HEK293 (cell line): ENCODE data around the gene LMNA.
A peak's percentile ranks its signal among the peaks of the same experiment; 100 is the strongest.

Experiments used
- KLF1 ChIP-seq: fragments of 450-650 bp; formaldehyde crosslinking; IDR thresholded peaks from 2 replicates; pipeline ENCODE4 v1.5.1; 2016; ENCODE audit warnings: missing biosample characterization, missing genetic modification characterization
- PRDM1 ChIP-seq: fragments of 450-650 bp; formaldehyde crosslinking; IDR thresholded peaks from 2 replicates; pipeline ENCODE4; 2016; ENCODE audit warnings: missing biosample characterization, missing genetic modification characterization
- ZBTB20 ChIP-seq: fragments of 450-650 bp; formaldehyde crosslinking; IDR thresholded peaks from 2 replicates; pipeline ENCODE4 v1.5.1; 2016; ENCODE audit warnings: missing biosample characterization, missing genetic modification characterization
- ZBTB7A ChIP-seq: fragments of 450-650 bp; formaldehyde crosslinking; IDR thresholded peaks from 2 replicates; pipeline ENCODE4 v1.5.1; 2016; ENCODE audit warnings: low read depth, missing biosample characterization, missing genetic modification characterization
- ZNF174 ChIP-seq: fragments of 450-650 bp; formaldehyde crosslinking; IDR thresholded peaks from 2 replicates; pipeline ENCODE4 v1.5.0; 2017; ENCODE audit warnings: missing biosample characterization, mild to moderate bottlenecking, missing genetic modification characterization
- ZNF274 ChIP-seq, 2 experiments: fragments of 200-500 bp in 1 of 2; fragments of 450-650 bp in 1 of 2; sonication (Bioruptor generic) in 1 of 2; formaldehyde crosslinking in 1 of 2; IDR thresholded peaks; 2 replicates each; pipeline versions ENCODE4 v1.5.1 to v1.6.1; 2014 to 2016; ENCODE audit warnings: borderline replicate concordance in 1 of 2, inconsistent platforms in 1 of 2, low read length in 1 of 2, missing biosample characterization in 1 of 2, missing genetic modification characterization in 1 of 2
- ZNF341 ChIP-seq: fragments of 450-650 bp; formaldehyde crosslinking; IDR thresholded peaks from 2 replicates; pipeline ENCODE4; 2016; ENCODE audit warnings: low read depth, missing biosample characterization, missing genetic modification characterization
- ZNF350 ChIP-seq: fragments of 450-650 bp; formaldehyde crosslinking; IDR thresholded peaks from 2 replicates; pipeline ENCODE4 v1.5.0; 2017; ENCODE audit warnings: missing biosample characterization, mild to moderate bottlenecking, missing genetic modification characterization
- ZNF391 ChIP-seq: fragments of 450-650 bp; formaldehyde crosslinking; IDR thresholded peaks from 2 replicates; pipeline ENCODE4 v1.5.1; 2016; ENCODE audit warnings: low read depth, missing biosample characterization, missing genetic modification characterization, borderline replicate concordance
- ZNF394 ChIP-seq: fragments of 450-650 bp; formaldehyde crosslinking; IDR thresholded peaks from 2 replicates; pipeline ENCODE4 v1.5.1; 2016; ENCODE audit warnings: missing biosample characterization, missing genetic modification characterization, mild to moderate bottlenecking, moderate library complexity, borderline replicate concordance
- ZNF416 ChIP-seq: fragments of 450-650 bp; formaldehyde crosslinking; IDR thresholded peaks from 2 replicates; pipeline ENCODE4 v1.5.1; 2016; ENCODE audit warnings: missing biosample characterization, missing genetic modification characterization
- ZNF473 ChIP-seq: fragments of 450-650 bp; formaldehyde crosslinking; IDR thresholded peaks from 2 replicates; pipeline ENCODE4 v1.5.1; 2017; ENCODE audit warnings: missing biosample characterization, missing genetic modification characterization
- ZNF48 ChIP-seq: fragments of 450-650 bp; formaldehyde crosslinking; IDR thresholded peaks from 2 replicates; pipeline ENCODE4 v1.5.1; 2016; ENCODE audit warnings: missing biosample characterization, missing genetic modification characterization
- ZNF549 ChIP-seq: fragments of 450-650 bp; IDR thresholded peaks from 2 replicates; pipeline ENCODE4 v1.5.1; 2018; ENCODE audit warnings: missing biosample characterization, missing genetic modification characterization, mild to moderate bottlenecking, inconsistent platforms, moderate library complexity
- ZNF658 ChIP-seq: fragments of 450-650 bp; formaldehyde crosslinking; IDR thresholded peaks from 2 replicates; pipeline ENCODE4; 2016; ENCODE audit warnings: missing biosample characterization, missing genetic modification characterization
- ZNF747 ChIP-seq: fragments of 450-650 bp; formaldehyde crosslinking; IDR thresholded peaks from 2 replicates; pipeline ENCODE4 v1.5.1; 2016; ENCODE audit warnings: missing biosample characterization, missing genetic modification characterization
- TF ChIP-seq, protein P1 (sequence below): fragments of 450-650 bp; formaldehyde crosslinking; IDR thresholded peaks from 2 replicates; pipeline ENCODE4 v1.5.1; 2017; ENCODE audit warnings: missing biosample characterization, missing genetic modification characterization
- TF ChIP-seq, protein P2 (sequence below): fragments of 450-650 bp; formaldehyde crosslinking; IDR thresholded peaks from 2 replicates; pipeline ENCODE4 v1.5.1; 2017; ENCODE audit warnings: missing biosample characterization, missing genetic modification characterization
- TF ChIP-seq, protein P3 (sequence below): fragments of 450-650 bp; formaldehyde crosslinking; conservative IDR thresholded peaks from 2 replicates; pipeline ENCODE4 v1.5.1; 2016; ENCODE audit warnings: low read depth, missing biosample characterization, missing genetic modification characterization
- TF ChIP-seq, protein P4 (sequence below): fragments of 450-650 bp; formaldehyde crosslinking; IDR thresholded peaks from 2 replicates; pipeline ENCODE4 v1.5.1; 2016; ENCODE audit warnings: missing biosample characterization, missing genetic modification characterization
- TF ChIP-seq, protein P5 (sequence below): fragments of 450-650 bp; formaldehyde crosslinking; IDR thresholded peaks from 2 replicates; pipeline ENCODE4 v1.5.1; 2016; ENCODE audit warnings: missing biosample characterization, missing genetic modification characterization
- TF ChIP-seq, protein P6 (sequence below): fragments of 450-650 bp; formaldehyde crosslinking; IDR thresholded peaks from 2 replicates; pipeline ENCODE4 v1.5.1; 2016; ENCODE audit warnings: missing biosample characterization, missing genetic modification characterization
- TF ChIP-seq, protein P7 (sequence below): fragments of 450-650 bp; formaldehyde crosslinking; IDR thresholded peaks from 2 replicates; pipeline ENCODE4 v1.5.1; 2016; ENCODE audit warnings: missing biosample characterization, missing genetic modification characterization

LMNA gene

DNA sequence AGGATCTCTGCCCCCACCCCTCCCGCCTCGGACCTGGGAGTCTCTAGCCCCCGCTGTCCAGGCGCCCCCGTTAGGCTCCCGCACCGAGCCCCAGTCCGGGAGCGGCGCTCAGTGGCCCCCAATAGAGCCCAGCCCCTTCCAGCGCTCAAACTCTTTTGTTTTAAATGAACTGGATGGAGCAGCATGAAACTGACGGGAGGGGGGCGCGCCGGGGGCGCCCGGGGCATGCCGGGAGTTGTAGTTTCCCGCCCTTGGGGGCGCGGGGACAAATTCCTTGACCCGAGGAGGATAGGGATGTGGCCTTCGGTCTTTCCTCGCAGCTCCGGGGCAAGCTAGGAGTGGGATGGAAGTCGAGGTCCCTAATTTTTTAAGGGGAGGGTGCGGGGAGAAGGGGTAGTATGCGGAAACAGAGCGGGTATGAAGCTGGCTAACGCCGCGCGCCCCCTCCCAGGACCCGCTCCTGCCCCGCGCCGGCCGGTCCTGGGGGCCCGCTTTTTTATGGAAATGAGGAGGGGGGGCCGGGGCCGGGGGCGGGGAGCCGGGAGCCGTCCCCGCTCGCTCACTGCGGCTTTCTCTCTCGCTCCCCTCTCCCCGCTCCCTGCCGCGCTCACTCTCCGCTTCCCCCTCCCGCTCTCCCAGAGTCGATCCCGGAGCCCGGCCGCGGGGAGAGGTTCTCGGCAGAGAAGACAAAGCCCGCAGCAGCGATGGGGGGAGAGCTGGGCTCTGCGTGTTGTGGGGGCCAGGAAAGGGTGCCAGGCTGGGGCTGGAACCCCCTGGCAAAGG lies 32.0 kb upstream of the LMNA start, which contains the start of gene MEX3A (continued):
- TF ChIP-seq, protein P1, sequence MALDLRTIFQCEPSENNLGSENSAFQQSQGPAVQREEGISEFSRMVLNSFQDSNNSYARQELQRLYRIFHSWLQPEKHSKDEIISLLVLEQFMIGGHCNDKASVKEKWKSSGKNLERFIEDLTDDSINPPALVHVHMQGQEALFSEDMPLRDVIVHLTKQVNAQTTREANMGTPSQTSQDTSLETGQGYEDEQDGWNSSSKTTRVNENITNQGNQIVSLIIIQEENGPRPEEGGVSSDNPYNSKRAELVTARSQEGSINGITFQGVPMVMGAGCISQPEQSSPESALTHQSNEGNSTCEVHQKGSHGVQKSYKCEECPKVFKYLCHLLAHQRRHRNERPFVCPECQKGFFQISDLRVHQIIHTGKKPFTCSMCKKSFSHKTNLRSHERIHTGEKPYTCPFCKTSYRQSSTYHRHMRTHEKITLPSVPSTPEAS (tag by site-specific recombination): peak; percentile 20; the same call in 1 of the 2 replicates
- peak; percentile 87 for TF ChIP-seq ZBTB7A (tag by site-specific recombination)
- TF ChIP-seq, protein P2, sequence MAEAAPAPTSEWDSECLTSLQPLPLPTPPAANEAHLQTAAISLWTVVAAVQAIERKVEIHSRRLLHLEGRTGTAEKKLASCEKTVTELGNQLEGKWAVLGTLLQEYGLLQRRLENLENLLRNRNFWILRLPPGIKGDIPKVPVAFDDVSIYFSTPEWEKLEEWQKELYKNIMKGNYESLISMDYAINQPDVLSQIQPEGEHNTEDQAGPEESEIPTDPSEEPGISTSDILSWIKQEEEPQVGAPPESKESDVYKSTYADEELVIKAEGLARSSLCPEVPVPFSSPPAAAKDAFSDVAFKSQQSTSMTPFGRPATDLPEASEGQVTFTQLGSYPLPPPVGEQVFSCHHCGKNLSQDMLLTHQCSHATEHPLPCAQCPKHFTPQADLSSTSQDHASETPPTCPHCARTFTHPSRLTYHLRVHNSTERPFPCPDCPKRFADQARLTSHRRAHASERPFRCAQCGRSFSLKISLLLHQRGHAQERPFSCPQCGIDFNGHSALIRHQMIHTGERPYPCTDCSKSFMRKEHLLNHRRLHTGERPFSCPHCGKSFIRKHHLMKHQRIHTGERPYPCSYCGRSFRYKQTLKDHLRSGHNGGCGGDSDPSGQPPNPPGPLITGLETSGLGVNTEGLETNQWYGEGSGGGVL (tag by site-specific recombination): peak; percentile 98
- peak; percentile 59 for TF ChIP-seq ZBTB20 (tag by site-specific recombination)
- no peak for TF ChIP-seq ZNF747
- TF ChIP-seq, protein P3, sequence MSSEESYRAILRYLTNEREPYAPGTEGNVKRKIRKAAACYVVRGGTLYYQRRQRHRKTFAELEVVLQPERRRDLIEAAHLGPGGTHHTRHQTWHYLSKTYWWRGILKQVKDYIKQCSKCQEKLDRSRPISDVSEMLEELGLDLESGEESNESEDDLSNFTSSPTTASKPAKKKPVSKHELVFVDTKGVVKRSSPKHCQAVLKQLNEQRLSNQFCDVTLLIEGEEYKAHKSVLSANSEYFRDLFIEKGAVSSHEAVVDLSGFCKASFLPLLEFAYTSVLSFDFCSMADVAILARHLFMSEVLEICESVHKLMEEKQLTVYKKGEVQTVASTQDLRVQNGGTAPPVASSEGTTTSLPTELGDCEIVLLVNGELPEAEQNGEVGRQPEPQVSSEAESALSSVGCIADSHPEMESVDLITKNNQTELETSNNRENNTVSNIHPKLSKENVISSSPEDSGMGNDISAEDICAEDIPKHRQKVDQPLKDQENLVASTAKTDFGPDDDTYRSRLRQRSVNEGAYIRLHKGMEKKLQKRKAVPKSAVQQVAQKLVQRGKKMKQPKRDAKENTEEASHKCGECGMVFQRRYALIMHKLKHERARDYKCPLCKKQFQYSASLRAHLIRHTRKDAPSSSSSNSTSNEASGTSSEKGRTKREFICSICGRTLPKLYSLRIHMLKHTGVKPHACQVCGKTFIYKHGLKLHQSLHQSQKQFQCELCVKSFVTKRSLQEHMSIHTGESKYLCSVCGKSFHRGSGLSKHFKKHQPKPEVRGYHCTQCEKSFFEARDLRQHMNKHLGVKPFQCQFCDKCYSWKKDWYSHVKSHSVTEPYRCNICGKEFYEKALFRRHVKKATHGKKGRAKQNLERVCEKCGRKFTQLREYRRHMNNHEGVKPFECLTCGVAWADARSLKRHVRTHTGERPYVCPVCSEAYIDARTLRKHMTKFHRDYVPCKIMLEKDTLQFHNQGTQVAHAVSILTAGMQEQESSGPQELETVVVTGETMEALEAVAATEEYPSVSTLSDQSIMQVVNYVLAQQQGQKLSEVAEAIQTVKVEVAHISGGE (tag by site-specific recombination): 0 out of 2 replicates have a peak, but pooled peaks have one; percentile 14
- TF ChIP-seq, protein P4, sequence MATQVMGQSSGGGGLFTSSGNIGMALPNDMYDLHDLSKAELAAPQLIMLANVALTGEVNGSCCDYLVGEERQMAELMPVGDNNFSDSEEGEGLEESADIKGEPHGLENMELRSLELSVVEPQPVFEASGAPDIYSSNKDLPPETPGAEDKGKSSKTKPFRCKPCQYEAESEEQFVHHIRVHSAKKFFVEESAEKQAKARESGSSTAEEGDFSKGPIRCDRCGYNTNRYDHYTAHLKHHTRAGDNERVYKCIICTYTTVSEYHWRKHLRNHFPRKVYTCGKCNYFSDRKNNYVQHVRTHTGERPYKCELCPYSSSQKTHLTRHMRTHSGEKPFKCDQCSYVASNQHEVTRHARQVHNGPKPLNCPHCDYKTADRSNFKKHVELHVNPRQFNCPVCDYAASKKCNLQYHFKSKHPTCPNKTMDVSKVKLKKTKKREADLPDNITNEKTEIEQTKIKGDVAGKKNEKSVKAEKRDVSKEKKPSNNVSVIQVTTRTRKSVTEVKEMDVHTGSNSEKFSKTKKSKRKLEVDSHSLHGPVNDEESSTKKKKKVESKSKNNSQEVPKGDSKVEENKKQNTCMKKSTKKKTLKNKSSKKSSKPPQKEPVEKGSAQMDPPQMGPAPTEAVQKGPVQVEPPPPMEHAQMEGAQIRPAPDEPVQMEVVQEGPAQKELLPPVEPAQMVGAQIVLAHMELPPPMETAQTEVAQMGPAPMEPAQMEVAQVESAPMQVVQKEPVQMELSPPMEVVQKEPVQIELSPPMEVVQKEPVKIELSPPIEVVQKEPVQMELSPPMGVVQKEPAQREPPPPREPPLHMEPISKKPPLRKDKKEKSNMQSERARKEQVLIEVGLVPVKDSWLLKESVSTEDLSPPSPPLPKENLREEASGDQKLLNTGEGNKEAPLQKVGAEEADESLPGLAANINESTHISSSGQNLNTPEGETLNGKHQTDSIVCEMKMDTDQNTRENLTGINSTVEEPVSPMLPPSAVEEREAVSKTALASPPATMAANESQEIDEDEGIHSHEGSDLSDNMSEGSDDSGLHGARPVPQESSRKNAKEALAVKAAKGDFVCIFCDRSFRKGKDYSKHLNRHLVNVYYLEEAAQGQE (tag by site-specific recombination): no peak
- TF ChIP-seq, protein P5, sequence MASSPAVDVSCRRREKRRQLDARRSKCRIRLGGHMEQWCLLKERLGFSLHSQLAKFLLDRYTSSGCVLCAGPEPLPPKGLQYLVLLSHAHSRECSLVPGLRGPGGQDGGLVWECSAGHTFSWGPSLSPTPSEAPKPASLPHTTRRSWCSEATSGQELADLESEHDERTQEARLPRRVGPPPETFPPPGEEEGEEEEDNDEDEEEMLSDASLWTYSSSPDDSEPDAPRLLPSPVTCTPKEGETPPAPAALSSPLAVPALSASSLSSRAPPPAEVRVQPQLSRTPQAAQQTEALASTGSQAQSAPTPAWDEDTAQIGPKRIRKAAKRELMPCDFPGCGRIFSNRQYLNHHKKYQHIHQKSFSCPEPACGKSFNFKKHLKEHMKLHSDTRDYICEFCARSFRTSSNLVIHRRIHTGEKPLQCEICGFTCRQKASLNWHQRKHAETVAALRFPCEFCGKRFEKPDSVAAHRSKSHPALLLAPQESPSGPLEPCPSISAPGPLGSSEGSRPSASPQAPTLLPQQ (tag by site-specific recombination): peak; percentile 59; the same call in 1 of the 2 replicates
- TF ChIP-seq ZNF658: no peak
- TF ChIP-seq ZNF350 (tag by site-specific recombination): no peak
- TF ChIP-seq ZNF416 (tag by site-specific recombination): no peak
- TF ChIP-seq ZNF473 (tag by site-specific recombination): no peak
- no peak for TF ChIP-seq KLF1
- no peak for TF ChIP-seq ZNF549 (tag by site-specific recombination)
- peak; percentile 22; the same call in 1 of the 2 replicates for TF ChIP-seq ZNF394 (tag by site-specific recombination)
- no peak for TF ChIP-seq ZNF174
- TF ChIP-seq, protein P6, sequence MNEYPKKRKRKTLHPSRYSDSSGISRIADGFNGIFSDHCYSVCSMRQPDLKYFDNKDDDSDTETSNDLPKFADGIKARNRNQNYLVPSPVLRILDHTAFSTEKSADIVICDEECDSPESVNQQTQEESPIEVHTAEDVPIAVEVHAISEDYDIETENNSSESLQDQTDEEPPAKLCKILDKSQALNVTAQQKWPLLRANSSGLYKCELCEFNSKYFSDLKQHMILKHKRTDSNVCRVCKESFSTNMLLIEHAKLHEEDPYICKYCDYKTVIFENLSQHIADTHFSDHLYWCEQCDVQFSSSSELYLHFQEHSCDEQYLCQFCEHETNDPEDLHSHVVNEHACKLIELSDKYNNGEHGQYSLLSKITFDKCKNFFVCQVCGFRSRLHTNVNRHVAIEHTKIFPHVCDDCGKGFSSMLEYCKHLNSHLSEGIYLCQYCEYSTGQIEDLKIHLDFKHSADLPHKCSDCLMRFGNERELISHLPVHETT: no peak
- no peak for TF ChIP-seq ZNF274 (IDR thresholded peaks at IDR 0.05; ENCODE audit: low read length)
- TF ChIP-seq ZNF274 (tag by site-specific recombination; IDR thresholded peaks at IDR 0.05; ENCODE audit: borderline replicate concordance): no peak
- no peak for TF ChIP-seq ZNF391 (tag by site-specific recombination)
- peak; percentile 47 for TF ChIP-seq ZNF341 (tag by site-specific recombination)
- TF ChIP-seq, protein P7, sequence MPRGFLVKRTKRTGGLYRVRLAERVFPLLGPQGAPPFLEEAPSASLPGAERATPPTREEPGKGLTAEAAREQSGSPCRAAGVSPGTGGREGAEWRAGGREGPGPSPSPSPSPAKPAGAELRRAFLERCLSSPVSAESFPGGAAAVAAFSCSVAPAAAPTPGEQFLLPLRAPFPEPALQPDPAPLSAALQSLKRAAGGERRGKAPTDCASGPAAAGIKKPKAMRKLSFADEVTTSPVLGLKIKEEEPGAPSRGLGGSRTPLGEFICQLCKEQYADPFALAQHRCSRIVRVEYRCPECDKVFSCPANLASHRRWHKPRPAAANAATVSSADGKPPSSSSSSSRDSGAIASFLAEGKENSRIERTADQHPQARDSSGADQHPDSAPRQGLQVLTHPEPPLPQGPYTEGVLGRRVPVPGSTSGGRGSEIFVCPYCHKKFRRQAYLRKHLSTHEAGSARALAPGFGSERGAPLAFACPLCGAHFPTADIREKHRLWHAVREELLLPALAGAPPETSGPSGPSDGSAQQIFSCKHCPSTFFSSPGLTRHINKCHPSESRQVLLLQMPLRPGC: peak; percentile 53; the same call in 1 of the 2 replicates
- TF ChIP-seq ZNF48: no peak
- TF ChIP-seq PRDM1: no peak
